ENCODE measurements around the gene RPUSD1. TPM values are rescaled to one million over a fixed set of nuclear protein-coding genes. Genes with fewer than 3 reads are reported as not detected.

The RPUSD1 gene
- total and polyA plus RNA-seq, 2 donors (not counting 1 experiment from before 2014, with no cell fraction given): 34.7 to 46.1 TPM

GRCh38 chr16:800834-801511 is 12.8 kb upstream of the RPUSD1 start:
- Mint-ChIP-seq H3K9me3 (ENCODE audit: insufficient read depth) (no peaks in the 10 kb centered on the region), H3K4me3 (no peak overlapping the region), H3K4me1 (no peaks in the 10 kb centered on the region), H3K27me3 (peaks cover 4% of the 10 kb centered on the region), H3K27ac (no peak overlapping the region)
- Histone ChIP-seq H3K79me2 (ENCODE audit: control insufficient read depth, insufficient read depth, low read length) (no peaks in the 10 kb centered on the region), H3K4me2 (replicated peaks; ENCODE audit: low read depth, low read length, poor library complexity, severe bottlenecking) (peak overlapping the region; percentile 38), H3K27ac (ENCODE audit: low read length in 2 of 2) (no peak overlapping the region), H4K20me1 (ENCODE audit: control insufficient read depth, insufficient read depth, low read length, poor library complexity, severe bottlenecking) (no peaks in the 10 kb centered on the region), H3K9ac (ENCODE audit: low read length) (no peak overlapping the region), H3K27me3 (replicated peaks in 1 of 4; ENCODE audit: control extremely low read depth in 1 of 4, control insufficient read depth in 3 of 4, insufficient read depth in 4 of 4, low read length in 3 of 4) (peaks cover 0 to 46% (median 6%) of the 10 kb centered on the region in 4 experiments), H3K9me3 (ENCODE audit: control extremely low read depth in 1 of 3, control insufficient read depth in 2 of 3, insufficient read depth in 1 of 3, low read length in 2 of 3) (peaks cover 0 to 10% (median 0%) of the 10 kb centered on the region in 3 donors), H3K36me3 (replicated peaks in 1 of 2; ENCODE audit: control extremely low read depth in 1 of 2, control insufficient read depth in 1 of 2, extremely low read depth in 1 of 2, insufficient read depth in 2 of 2, low read length in 1 of 2) (no peaks in the 10 kb centered on the region), H2AFZ (ENCODE audit: insufficient read depth, low read depth, low read length, poor library complexity, severe bottlenecking) (no peak overlapping the region), H3K4me1 (ENCODE audit: control insufficient read depth in 2 of 2, insufficient read depth in 2 of 2, low read length in 2 of 2) (peaks cover 4 to 10% of the 10 kb centered on the region in 2 donors), H3K4me3 (ENCODE audit: control extremely low read depth in 1 of 5, extremely low read depth in 1 of 5, insufficient read depth in 1 of 5, low read depth in 2 of 5, low read length in 4 of 5) (no peak overlapping the region)
- TF ChIP-seq EZH2 (IDR thresholded peaks at IDR 0.05; ENCODE audit: borderline replicate concordance, insufficient read depth, low read depth, low read length, poor library complexity, severe bottlenecking): no peak
- TF ChIP-seq CTCF (IDR thresholded peaks at IDR 0.05): no peak
- 6% methylated on average over 13 of the region's 17 CpGs for WGBS (ENCODE audit: insufficient coverage)
- ATAC-seq (ENCODE audit: low read depth): peak; percentile 13
- intact Hi-C loops (cut with micrococcal nuclease): no loop called here
- ChIA-PET CTCF (interaction anchor here (1.7 kb wide), 1 partner anchor 16 kb away, joined by 4 read pairs; no protein-coding TSS in a partner anchor), POLR2A (interaction anchor here (0.6 kb wide), 1 partner anchor 45 kb away, joined by 3 read pairs; no protein-coding TSS in a partner anchor)
- DNase-seq: no peak
